KG1 (cell line): ENCODE data around the gene P2RX3.
"Not testable (repeated sequence)": the region's sequence is repeated elsewhere in the genome, so short reads cannot be mapped to it uniquely, and the experiment has no call there.

Experiments used
- DNase-seq: peaks from one replicate; lab custom pipeline; 2025; lab: John Stamatoyannopoulos, UW

P2RX3 gene

GRCh38 chr11:57324886-57325734, 13.0 kb upstream of the P2RX3 start, which contains the start of gene TNKS1BP1:
TSS of gene TNKS1BP1 (minus strand) at chr11:57324952. CDS start at chr11:57321885, 3,067 bp downstream.
- DNase-seq = peak; percentile 85

- no peak for DNase-seq
These were observed 12.5 kb upstream of the P2RX3 start for GRCh38 chr11:57325735-57326048.

GRCh38 chr11:57327721-57328120, 10.4 kb upstream of the P2RX3 start:
- no peak for DNase-seq

GRCh38 chr11:57330029-57330428, 8.1 kb upstream of the P2RX3 start:
- DNase-seq = no peak

- no peak for DNase-seq
These were observed 6.4 kb upstream of the P2RX3 start for GRCh38 chr11:57331720-57332119.

- no peak for DNase-seq
These were observed 5.3 kb upstream of the P2RX3 start for GRCh38 chr11:57332694-57333440.

- DNase-seq = no peak
These were observed 3.2 kb upstream of the P2RX3 start for GRCh38 chr11:57335023-57335342.

- peak; percentile 80 for DNase-seq
These were observed 2.6 kb upstream of the P2RX3 start, which contains the start of gene SSRP1 for GRCh38 chr11:57335343-57336110. TSS of gene SSRP1 (minus strand) at chr11:57335892. CDS start at chr11:57335121, 771 bp downstream.

- DNase-seq = no peak
These were observed 2.0 kb upstream of the P2RX3 start for GRCh38 chr11:57336111-57336666.

- DNase-seq = not testable (repeated sequence)
These were observed 1.3 kb upstream of the P2RX3 start for GRCh38 chr11:57336856-57337255.

- DNase-seq = no peak
These were observed 1.2 kb downstream of the P2RX3 start for GRCh38 chr11:57339328-57339727.

GRCh38 chr11:57340039-57340615, 2.0 kb downstream of the P2RX3 start:
- DNase-seq = no peak

- DNase-seq = no peak
These were observed 3.2 kb downstream of the P2RX3 start for GRCh38 chr11:57341250-57341808.

- DNase-seq = no peak
These were observed 4.5 kb downstream of the P2RX3 start for GRCh38 chr11:57342702-57343101.

GRCh38 chr11:57343825-57344224, 5.7 kb downstream of the P2RX3 start:
- no peak for DNase-seq

- no peak for DNase-seq
These were observed 6.7 kb downstream of the P2RX3 start for GRCh38 chr11:57344826-57345225.

- peak; percentile 76 for DNase-seq
These were observed 7.5 kb downstream of the P2RX3 start for GRCh38 chr11:57345555-57346211.

- DNase-seq = no peak
These were observed 9.2 kb downstream of the P2RX3 start for GRCh38 chr11:57347336-57347735.

- no peak for DNase-seq
These were observed 9.9 kb downstream of the P2RX3 start for GRCh38 chr11:57348052-57348451.

- DNase-seq = no peak
These were observed 10.6 kb downstream of the P2RX3 start for GRCh38 chr11:57348636-57349313.
